ENCODE results near the gene RGS9. TPM values are rescaled to one million over a fixed set of nuclear protein-coding genes. Genes with fewer than 3 reads are reported as not detected.

The RGS9 gene
- total RNA-seq, 1 experiment from 2014 or later: 8.6 TPM

- no peak for TF ChIP-seq REST (IDR thresholded peaks at IDR 0.05; ENCODE audit: low read depth)
Observed at GRCh38 chr17:65100316-65101140, 36.6 kb upstream of the RGS9 start (continued).

GRCh38 chr17:65101371-65101770, 35.8 kb upstream of the RGS9 start:
- intact Hi-C loops (cut with micrococcal nuclease): loop anchor here (2.0 to 5.0 kb wide), 3 partner anchors 35 to 139 kb away; partner anchors contain the start of gene RGS9
- no peaks in the 10 kb centered on the region for H3K79me2 ChIP-seq (ENCODE audit: insufficient read depth, low read length)
- no peak overlapping the region for H3K27ac ChIP-seq (ENCODE audit: low read depth, low read length)
- no peaks in the 10 kb centered on the region for H3K36me3 ChIP-seq (ENCODE audit: control insufficient read depth in 1 of 2, insufficient read depth in 2 of 2, low read length in 2 of 2)
- ChIA-PET CTCF (interaction anchor here (2.2 to 3.5 kb wide), 7 partner anchors 8 to 126 kb away, joined by 7 to 27 read pairs (median 18); partner anchors contain the start of gene RGS9), RAD21 (ENCODE audit: low non-redundant PET in 1 of 2, low total read pairs in 2 of 2, uncharacterized antibody in 2 of 2, unreplicated experiment in 2 of 2) (no interaction called here), POLR2A (no interaction called here)
- peaks cover 17 to 26% of the 10 kb centered on the region in 2 experiments for H3K4me1 ChIP-seq (ENCODE audit: control insufficient read depth in 1 of 2, insufficient read depth in 2 of 2, low read length in 2 of 2)
- peak overlapping the region; percentile 64 for H3K9ac ChIP-seq (ENCODE audit: low read length)
- no peaks in the 10 kb centered on the region for H4K20me1 ChIP-seq (ENCODE audit: insufficient read depth)
- DNase-seq (ENCODE audit: low read depth, low spot score) (no peak), ATAC-seq (no peak)
- TF ChIP-seq REST (IDR thresholded peaks at IDR 0.05; ENCODE audit: low read depth) (no peak), ATF3 (IDR thresholded peaks at IDR 0.05) (no peak), ZBTB33 (IDR thresholded peaks at IDR 0.05; ENCODE audit: extremely low read depth, insufficient replicate concordance, low read length) (no peak)
- peak overlapping the region; percentile 54 to 65 for H3K4me3 ChIP-seq (replicated peaks in 1 of 2; ENCODE audit: low read depth in 1 of 2, low read length in 2 of 2)
- TSS peak; percentile 57 for BruUV-seq (replicated peaks)
- H2AFZ ChIP-seq (ENCODE audit: low read depth, low read length, poor library complexity, severe bottlenecking): peak overlapping the region; percentile 79
- no peaks in the 10 kb centered on the region for H3K9me2 ChIP-seq (ENCODE audit: insufficient read depth)
- no peaks in the 10 kb centered on the region for H3K27me3 ChIP-seq (ENCODE audit: insufficient read depth, low read length)
- H3K9me3 ChIP-seq (ENCODE audit: control insufficient read depth in 1 of 2, insufficient read depth in 1 of 2, low read depth in 1 of 2, low read length in 2 of 2): no peaks in the 10 kb centered on the region
- peak overlapping the region; percentile 85 for H3K4me2 ChIP-seq (ENCODE audit: low read length)
